ENCODE data around the gene NBEAL2. TPM values are rescaled to one million over a fixed set of nuclear protein-coding genes. Genes with fewer than 3 reads are reported as not detected.

NBEAL2 gene
- total and polyA plus RNA-seq, 2 of the 8 experiments (the other 6 are each of a cell fraction or from before 2014, with no cell fraction given), result 27.3 to 46.9 TPM

DNA sequence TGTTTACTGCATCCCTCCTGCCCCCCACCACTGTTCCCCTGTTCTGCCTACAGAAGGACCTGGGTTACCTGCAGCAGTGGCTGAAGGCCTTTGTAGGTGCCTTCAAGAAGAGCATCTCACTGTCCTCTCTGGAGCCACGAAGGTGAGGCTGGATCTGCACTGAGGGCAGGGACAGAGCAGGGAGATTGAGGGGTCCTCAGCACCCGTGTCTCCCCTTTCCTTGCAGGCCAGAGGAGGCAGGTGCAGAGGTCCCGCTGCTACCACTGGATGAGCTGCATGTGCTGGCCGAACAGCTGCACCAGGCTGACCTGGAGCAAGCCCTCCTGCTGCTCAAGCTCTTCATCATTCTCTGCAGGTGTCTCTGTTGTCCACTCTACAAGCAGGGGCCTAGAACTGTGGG, 9.2 kb downstream of the NBEAL2 start (continued):
- TF ChIP-seq, protein P1, sequence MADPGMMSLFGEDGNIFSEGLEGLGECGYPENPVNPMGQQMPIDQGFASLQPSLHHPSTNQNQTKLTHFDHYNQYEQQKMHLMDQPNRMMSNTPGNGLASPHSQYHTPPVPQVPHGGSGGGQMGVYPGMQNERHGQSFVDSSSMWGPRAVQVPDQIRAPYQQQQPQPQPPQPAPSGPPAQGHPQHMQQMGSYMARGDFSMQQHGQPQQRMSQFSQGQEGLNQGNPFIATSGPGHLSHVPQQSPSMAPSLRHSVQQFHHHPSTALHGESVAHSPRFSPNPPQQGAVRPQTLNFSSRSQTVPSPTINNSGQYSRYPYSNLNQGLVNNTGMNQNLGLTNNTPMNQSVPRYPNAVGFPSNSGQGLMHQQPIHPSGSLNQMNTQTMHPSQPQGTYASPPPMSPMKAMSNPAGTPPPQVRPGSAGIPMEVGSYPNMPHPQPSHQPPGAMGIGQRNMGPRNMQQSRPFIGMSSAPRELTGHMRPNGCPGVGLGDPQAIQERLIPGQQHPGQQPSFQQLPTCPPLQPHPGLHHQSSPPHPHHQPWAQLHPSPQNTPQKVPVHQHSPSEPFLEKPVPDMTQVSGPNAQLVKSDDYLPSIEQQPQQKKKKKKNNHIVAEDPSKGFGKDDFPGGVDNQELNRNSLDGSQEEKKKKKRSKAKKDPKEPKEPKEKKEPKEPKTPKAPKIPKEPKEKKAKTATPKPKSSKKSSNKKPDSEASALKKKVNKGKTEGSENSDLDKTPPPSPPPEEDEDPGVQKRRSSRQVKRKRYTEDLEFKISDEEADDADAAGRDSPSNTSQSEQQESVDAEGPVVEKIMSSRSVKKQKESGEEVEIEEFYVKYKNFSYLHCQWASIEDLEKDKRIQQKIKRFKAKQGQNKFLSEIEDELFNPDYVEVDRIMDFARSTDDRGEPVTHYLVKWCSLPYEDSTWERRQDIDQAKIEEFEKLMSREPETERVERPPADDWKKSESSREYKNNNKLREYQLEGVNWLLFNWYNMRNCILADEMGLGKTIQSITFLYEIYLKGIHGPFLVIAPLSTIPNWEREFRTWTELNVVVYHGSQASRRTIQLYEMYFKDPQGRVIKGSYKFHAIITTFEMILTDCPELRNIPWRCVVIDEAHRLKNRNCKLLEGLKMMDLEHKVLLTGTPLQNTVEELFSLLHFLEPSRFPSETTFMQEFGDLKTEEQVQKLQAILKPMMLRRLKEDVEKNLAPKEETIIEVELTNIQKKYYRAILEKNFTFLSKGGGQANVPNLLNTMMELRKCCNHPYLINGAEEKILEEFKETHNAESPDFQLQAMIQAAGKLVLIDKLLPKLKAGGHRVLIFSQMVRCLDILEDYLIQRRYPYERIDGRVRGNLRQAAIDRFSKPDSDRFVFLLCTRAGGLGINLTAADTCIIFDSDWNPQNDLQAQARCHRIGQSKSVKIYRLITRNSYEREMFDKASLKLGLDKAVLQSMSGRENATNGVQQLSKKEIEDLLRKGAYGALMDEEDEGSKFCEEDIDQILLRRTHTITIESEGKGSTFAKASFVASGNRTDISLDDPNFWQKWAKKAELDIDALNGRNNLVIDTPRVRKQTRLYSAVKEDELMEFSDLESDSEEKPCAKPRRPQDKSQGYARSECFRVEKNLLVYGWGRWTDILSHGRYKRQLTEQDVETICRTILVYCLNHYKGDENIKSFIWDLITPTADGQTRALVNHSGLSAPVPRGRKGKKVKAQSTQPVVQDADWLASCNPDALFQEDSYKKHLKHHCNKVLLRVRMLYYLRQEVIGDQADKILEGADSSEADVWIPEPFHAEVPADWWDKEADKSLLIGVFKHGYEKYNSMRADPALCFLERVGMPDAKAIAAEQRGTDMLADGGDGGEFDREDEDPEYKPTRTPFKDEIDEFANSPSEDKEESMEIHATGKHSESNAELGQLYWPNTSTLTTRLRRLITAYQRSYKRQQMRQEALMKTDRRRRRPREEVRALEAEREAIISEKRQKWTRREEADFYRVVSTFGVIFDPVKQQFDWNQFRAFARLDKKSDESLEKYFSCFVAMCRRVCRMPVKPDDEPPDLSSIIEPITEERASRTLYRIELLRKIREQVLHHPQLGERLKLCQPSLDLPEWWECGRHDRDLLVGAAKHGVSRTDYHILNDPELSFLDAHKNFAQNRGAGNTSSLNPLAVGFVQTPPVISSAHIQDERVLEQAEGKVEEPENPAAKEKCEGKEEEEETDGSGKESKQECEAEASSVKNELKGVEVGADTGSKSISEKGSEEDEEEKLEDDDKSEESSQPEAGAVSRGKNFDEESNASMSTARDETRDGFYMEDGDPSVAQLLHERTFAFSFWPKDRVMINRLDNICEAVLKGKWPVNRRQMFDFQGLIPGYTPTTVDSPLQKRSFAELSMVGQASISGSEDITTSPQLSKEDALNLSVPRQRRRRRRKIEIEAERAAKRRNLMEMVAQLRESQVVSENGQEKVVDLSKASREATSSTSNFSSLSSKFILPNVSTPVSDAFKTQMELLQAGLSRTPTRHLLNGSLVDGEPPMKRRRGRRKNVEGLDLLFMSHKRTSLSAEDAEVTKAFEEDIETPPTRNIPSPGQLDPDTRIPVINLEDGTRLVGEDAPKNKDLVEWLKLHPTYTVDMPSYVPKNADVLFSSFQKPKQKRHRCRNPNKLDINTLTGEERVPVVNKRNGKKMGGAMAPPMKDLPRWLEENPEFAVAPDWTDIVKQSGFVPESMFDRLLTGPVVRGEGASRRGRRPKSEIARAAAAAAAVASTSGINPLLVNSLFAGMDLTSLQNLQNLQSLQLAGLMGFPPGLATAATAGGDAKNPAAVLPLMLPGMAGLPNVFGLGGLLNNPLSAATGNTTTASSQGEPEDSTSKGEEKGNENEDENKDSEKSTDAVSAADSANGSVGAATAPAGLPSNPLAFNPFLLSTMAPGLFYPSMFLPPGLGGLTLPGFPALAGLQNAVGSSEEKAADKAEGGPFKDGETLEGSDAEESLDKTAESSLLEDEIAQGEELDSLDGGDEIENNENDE (IDR thresholded peaks at IDR 0.05; ENCODE audit: insufficient replicate concordance, low read length), result no peak
- TF ChIP-seq CTBP2 (IDR thresholded peaks at IDR 0.05; ENCODE audit: borderline replicate concordance, insufficient read depth, insufficient read length, low read length), result no peak
- no peak for TF ChIP-seq SIRT6 (IDR thresholded peaks at IDR 0.05; ENCODE audit: low read length)
- no peak for TF ChIP-seq SRF (IDR thresholded peaks at IDR 0.05; ENCODE audit: low read depth, low read length)
- TF ChIP-seq RAD21 (IDR thresholded peaks at IDR 0.05 in 1 of 2, conservative IDR thresholded peaks at IDR 0.05 in 1 of 2; ENCODE audit: low read depth in 2 of 2, low read length in 2 of 2), result no peak
- no peak for TF ChIP-seq TCF12 (IDR thresholded peaks at IDR 0.05; ENCODE audit: low read depth, low read length)
- no peak for TF ChIP-seq KDM5A (IDR thresholded peaks at IDR 0.05; ENCODE audit: low read length)
- TF ChIP-seq TAF1 (IDR thresholded peaks at IDR 0.05; ENCODE audit: low read depth, low read length), result no peak
- no peak for TF ChIP-seq NRF1 (IDR thresholded peaks at IDR 0.05; ENCODE audit: low read depth, low read length)
- TF ChIP-seq, protein P2, sequence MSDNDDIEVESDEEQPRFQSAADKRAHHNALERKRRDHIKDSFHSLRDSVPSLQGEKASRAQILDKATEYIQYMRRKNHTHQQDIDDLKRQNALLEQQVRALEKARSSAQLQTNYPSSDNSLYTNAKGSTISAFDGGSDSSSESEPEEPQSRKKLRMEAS (IDR thresholded peaks at IDR 0.05), result no peak
- TF ChIP-seq CEBPB (IDR thresholded peaks at IDR 0.05; ENCODE audit: low read depth, low read length), result no peak
- TF ChIP-seq ASH2L (IDR thresholded peaks at IDR 0.05; ENCODE audit: low read length), result no peak
- TF ChIP-seq POLR2AphosphoS5 (IDR thresholded peaks at IDR 0.05; ENCODE audit: low read depth, low read length), result no peak
